Fibroblast of lung (primary cell): ENCODE results near the gene YES1.

Experiments used
- EZH2 ChIP-seq: IDR thresholded peaks from 2 replicates; pipeline ENCODE4 v1.5.1; 2012; ENCODE audit warnings: low read length, control low read depth, mild to moderate bottlenecking; ENCODE audit errors: missing control alignments
- TF ChIP-seq, protein P1 (sequence below), 2 donors: IDR thresholded peaks in 1 of 2; conservative IDR thresholded peaks in 1 of 2; 1 replicate in 1 of 2; 2 replicates in 1 of 2; pipeline ENCODE4 v1.5.1; 2011 to 2012; ENCODE audit warnings: low read length in 2 of 2, control low read depth in 1 of 2, inconsistent platforms in 1 of 2, low read depth in 1 of 2, mild to moderate bottlenecking in 1 of 2

DNA sequence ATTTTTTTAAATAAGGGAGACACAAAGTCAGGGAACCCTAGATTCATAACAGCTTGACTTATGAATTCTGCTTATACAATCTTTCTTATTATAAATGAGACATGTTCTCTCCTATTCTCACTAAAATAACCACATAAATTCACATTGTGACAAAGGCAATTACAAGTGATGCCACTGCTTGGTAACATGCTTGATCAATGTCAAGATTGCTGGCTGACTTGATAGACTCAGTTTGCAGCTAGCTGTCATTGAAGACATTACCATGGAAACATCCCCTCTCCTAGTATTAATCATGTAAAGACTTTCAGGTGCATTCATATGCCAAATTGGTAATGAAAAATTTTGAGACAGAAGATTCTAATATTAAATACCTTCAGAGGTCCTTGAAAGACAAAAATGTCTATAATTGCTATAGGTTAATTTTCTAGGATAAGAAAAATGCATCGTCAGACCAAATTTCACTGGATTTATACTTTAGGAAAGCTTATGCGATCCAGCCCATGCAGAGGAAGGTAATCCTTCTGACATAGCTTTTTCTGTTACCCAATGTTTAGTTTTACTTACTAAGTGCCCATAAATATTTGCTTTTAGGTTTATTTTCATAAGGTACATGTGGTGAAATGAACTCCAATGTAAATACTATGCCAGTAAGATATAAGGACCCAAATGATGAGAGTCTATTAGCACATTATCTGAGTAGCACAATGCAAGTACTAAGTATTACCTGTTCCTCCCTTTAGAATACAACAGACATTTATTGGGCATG lies 67.0 kb downstream of the YES1 start:
- TF ChIP-seq, protein P1, sequence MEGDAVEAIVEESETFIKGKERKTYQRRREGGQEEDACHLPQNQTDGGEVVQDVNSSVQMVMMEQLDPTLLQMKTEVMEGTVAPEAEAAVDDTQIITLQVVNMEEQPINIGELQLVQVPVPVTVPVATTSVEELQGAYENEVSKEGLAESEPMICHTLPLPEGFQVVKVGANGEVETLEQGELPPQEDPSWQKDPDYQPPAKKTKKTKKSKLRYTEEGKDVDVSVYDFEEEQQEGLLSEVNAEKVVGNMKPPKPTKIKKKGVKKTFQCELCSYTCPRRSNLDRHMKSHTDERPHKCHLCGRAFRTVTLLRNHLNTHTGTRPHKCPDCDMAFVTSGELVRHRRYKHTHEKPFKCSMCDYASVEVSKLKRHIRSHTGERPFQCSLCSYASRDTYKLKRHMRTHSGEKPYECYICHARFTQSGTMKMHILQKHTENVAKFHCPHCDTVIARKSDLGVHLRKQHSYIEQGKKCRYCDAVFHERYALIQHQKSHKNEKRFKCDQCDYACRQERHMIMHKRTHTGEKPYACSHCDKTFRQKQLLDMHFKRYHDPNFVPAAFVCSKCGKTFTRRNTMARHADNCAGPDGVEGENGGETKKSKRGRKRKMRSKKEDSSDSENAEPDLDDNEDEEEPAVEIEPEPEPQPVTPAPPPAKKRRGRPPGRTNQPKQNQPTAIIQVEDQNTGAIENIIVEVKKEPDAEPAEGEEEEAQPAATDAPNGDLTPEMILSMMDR (conservative IDR thresholded peaks at IDR 0.05 in 1 of 2, IDR thresholded peaks at IDR 0.05 in 1 of 2; ENCODE audit: low read depth in 1 of 2, low read length in 2 of 2), result no peak
- no peak for TF ChIP-seq EZH2
